HG02642 (cell line): ENCODE data around the gene HMGB1.
"Not testable (repeated sequence)": the region's sequence is repeated elsewhere in the genome, so short reads cannot be mapped to it uniquely, and the experiment has no call there.

Experiments
- ATAC-seq: cut with Tn5 transposase; IDR thresholded peaks from one replicate; pipeline ENCODE4 v1.9.1; 2021; ENCODE audit warnings: mild to moderate bottlenecking; ENCODE audit not compliant: unreplicated experiment, poor library complexity

HMGB1 gene

GRCh38 chr13:30466841-30467252 lies 1.1 kb upstream of the HMGB1 start:
- ATAC-seq, result no peak

- no peak for ATAC-seq
Observed at GRCh38 chr13:30466358-30466714, 600 bp upstream of the HMGB1 start.

GRCh38 chr13:30465343-30465592 lies 468 bp downstream of the HMGB1 start:
- ATAC-seq, result no peak

GRCh38 chr13:30464496-30465342 lies 1.0 kb downstream of the HMGB1 start:
- peak; percentile 34 for ATAC-seq

- peak; percentile 47 for ATAC-seq
Observed at GRCh38 chr13:30463787-30464495, 1.8 kb downstream of the HMGB1 start.

GRCh38 chr13:30461279-30462066 lies 4.3 kb downstream of the HMGB1 start:
- not testable (repeated sequence) for ATAC-seq

- ATAC-seq, result no peak
Observed at GRCh38 chr13:30457306-30457891, 8.3 kb downstream of the HMGB1 start.

- no peak for ATAC-seq
Observed at GRCh38 chr13:30456290-30456689, 9.4 kb downstream of the HMGB1 start.

- no peak for ATAC-seq
Observed at GRCh38 chr13:30454991-30455390, 10.7 kb downstream of the HMGB1 start.

GRCh38 chr13:30453727-30454126 lies 12.0 kb downstream of the HMGB1 start:
- ATAC-seq, result no peak

- not testable (repeated sequence) for ATAC-seq
Observed at GRCh38 chr13:30451476-30451875, 14.3 kb downstream of the HMGB1 start.

- ATAC-seq, result no peak
Observed at GRCh38 chr13:30450066-30450465, 15.7 kb downstream of the HMGB1 start.

GRCh38 chr13:30448441-30448840 lies 17.3 kb downstream of the HMGB1 start:
- ATAC-seq, result no peak

GRCh38 chr13:30446126-30446500 lies 19.6 kb downstream of the HMGB1 start:
- ATAC-seq, result peak; percentile 3

- ATAC-seq, result peak; percentile 50
Observed at GRCh38 chr13:30443957-30444404, 21.8 kb downstream of the HMGB1 start.

- ATAC-seq, result not testable (repeated sequence)
Observed at GRCh38 chr13:30443491-30443890, 22.2 kb downstream of the HMGB1 start.

- no peak for ATAC-seq
Observed at GRCh38 chr13:30442926-30443325, 22.8 kb downstream of the HMGB1 start.

- no peak for ATAC-seq
Observed at GRCh38 chr13:30440910-30441703, 24.6 kb downstream of the HMGB1 start.

- ATAC-seq, result no peak
Observed at GRCh38 chr13:30438286-30438685, 27.4 kb downstream of the HMGB1 start.

- no peak for ATAC-seq
Observed at GRCh38 chr13:30437177-30437576, 28.6 kb downstream of the HMGB1 start.
